ENCODE data around the gene DNAH7. TPM values are rescaled to one million over a fixed set of nuclear protein-coding genes. Genes with fewer than 3 reads are reported as not detected.
A peak's percentile ranks its signal among the peaks of the same experiment; 100 is the strongest.

Gene DNAH7
- total and polyA plus RNA-seq, 9 of the 15 experiments (the other 6 are each of a cell fraction or from before 2014, with no cell fraction given) = 0.03 to 0.42 (median 0.18) TPM

DNA sequence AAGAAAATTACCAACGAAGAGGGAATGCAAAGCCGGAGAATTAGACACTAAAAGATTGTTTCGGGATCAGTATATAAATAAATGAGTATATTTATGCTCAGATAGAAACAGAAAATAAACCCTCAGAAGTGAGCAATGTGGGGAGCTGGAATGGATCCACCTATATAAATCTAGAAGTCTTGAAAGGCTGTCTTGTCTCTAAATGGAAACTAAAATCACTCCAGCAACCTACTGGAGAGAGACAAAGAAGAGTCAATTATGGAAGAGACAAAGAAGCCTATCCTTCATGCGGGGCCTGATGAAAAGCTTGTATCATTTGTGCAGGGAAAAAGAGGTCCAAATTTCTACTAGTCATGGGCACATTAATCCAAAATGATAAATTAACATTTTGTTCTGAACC is 158.1 kb downstream of the DNAH7 start:
- Histone ChIP-seq H2AFZ (ENCODE audit: low read depth, low read length) (0 out of 2 replicates have a peak overlapping the region, but pooled peaks have one; percentile 30), H3K4me1 (replicated peaks in 1 of 2; ENCODE audit: control insufficient read depth in 2 of 2, insufficient read depth in 2 of 2, low read length in 2 of 2) (no peaks in the 10 kb centered on the region), H3K27me3 (ENCODE audit: control insufficient read depth in 2 of 2, insufficient read depth in 2 of 2, low read length in 2 of 2) (no peaks in the 10 kb centered on the region), H3K36me3 (ENCODE audit: control insufficient read depth, insufficient read depth, low read length) (no peaks in the 10 kb centered on the region), H4K20me1 (replicated peaks; ENCODE audit: control insufficient read depth, insufficient read depth, low read length) (no peaks in the 10 kb centered on the region), H3K9me3 (replicated peaks; ENCODE audit: control insufficient read depth, insufficient read depth, low read depth, low read length) (no peaks in the 10 kb centered on the region), H3K9ac (ENCODE audit: insufficient read depth in 1 of 2, low read depth in 2 of 2, low read length in 2 of 2) (no peak overlapping the region), H3K27ac (ENCODE audit: extremely low read depth, low read depth, low read length) (no peak overlapping the region), H3K79me2 (ENCODE audit: control insufficient read depth, insufficient read depth, low read length) (no peaks in the 10 kb centered on the region), H3K4me3 (no peak overlapping the region), H3K4me2 (ENCODE audit: insufficient read depth, low read length) (no peak overlapping the region), H3K9me1 (ENCODE audit: control insufficient read depth, insufficient read depth, low read length) (no peaks in the 10 kb centered on the region)
- no peak for FAIRE-seq
- ATAC-seq = no peak
- no TSS peak for BruUV-seq (replicated peaks)
- intact Hi-C loops (cut with micrococcal nuclease) = no loop called here
- ChIA-PET CTCF (ENCODE audit: low intra/inter-chr PET ratio) (no interaction called here), POLR2A (no interaction called here)
- WGBS (ENCODE audit: insufficient coverage, low coverage, missing lambda C conversion rate) = 11% methylated on average over 4 of the region's 4 CpGs
- DNase-seq (ENCODE audit: extremely low read depth in 1 of 4, low spot score in 3 of 4) = no peak
- in situ Hi-C loops (cut with MboI) = no loop called here
- TF ChIP-seq JUND (IDR thresholded peaks at IDR 0.05; ENCODE audit: borderline replicate concordance, low read depth, low read length) (no peak), JUND (tag; IDR thresholded peaks at IDR 0.05; ENCODE audit: borderline replicate concordance, low read depth, low read length) (no peak), AFF1 (IDR thresholded peaks at IDR 0.05; ENCODE audit: low read depth in 1 of 2, partially characterized antibody in 2 of 2) (no peak), NCOA6 (IDR thresholded peaks at IDR 0.05) (no peak), GTF2A2 (tag; IDR thresholded peaks at IDR 0.05) (no peak), HMGXB4 (CRISPR knock-in tag; IDR thresholded peaks at IDR 0.05) (no peak), ZBTB34 (CRISPR knock-in tag; IDR thresholded peaks at IDR 0.05) (no peak), ESRRA (IDR thresholded peaks at IDR 0.05; ENCODE audit: borderline replicate concordance, low read depth) (no peak), HDGF (IDR thresholded peaks at IDR 0.05) (no peak), ZFP1 (CRISPR knock-in tag; IDR thresholded peaks at IDR 0.05) (no peak), RNF2 (IDR thresholded peaks at IDR 0.05) (no peak), ZNF41 (CRISPR knock-in tag; conservative IDR thresholded peaks at IDR 0.05) (no peak)
- TF ChIP-seq, protein P1, sequence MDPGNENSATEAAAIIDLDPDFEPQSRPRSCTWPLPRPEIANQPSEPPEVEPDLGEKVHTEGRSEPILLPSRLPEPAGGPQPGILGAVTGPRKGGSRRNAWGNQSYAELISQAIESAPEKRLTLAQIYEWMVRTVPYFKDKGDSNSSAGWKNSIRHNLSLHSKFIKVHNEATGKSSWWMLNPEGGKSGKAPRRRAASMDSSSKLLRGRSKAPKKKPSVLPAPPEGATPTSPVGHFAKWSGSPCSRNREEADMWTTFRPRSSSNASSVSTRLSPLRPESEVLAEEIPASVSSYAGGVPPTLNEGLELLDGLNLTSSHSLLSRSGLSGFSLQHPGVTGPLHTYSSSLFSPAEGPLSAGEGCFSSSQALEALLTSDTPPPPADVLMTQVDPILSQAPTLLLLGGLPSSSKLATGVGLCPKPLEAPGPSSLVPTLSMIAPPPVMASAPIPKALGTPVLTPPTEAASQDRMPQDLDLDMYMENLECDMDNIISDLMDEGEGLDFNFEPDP (CRISPR knock-in tag; IDR thresholded peaks at IDR 0.05) = no peak
- TF ChIP-seq, protein P2, sequence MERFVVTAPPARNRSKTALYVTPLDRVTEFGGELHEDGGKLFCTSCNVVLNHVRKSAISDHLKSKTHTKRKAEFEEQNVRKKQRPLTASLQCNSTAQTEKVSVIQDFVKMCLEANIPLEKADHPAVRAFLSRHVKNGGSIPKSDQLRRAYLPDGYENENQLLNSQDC (CRISPR knock-in tag; IDR thresholded peaks at IDR 0.05) = no peak

All from K562 (cell line).